Tibial nerve (tissue), 4 donors: ENCODE results near the gene POLA1. TPM values are rescaled to one million over a fixed set of nuclear protein-coding genes. Genes with fewer than 3 reads are reported as not detected.
"Not testable (repeated sequence)": the region's sequence is repeated elsewhere in the genome, so short reads cannot be mapped to it uniquely, and the experiment has no call there.

Source experiments
- DNase-seq, 2 donors: peaks; one replicate each; pipeline ENCODE4 v3.0.0-alpha.2; 2019; ENCODE audit warnings: low spot score in 2 of 2
- H3K27ac ChIP-seq, 4 donors: fragments of 200-600 bp; sonication (generic) in 3 of 4; one replicate each; pipeline ENCODE4 v1.5.1; 2017 to 2019; ENCODE audit warnings: mild to moderate bottlenecking in 1 of 4
- H3K27me3 ChIP-seq, 2 donors: fragments of 200-600 bp; sonication (generic) in 1 of 2; one replicate each; pipeline versions ENCODE4 v1.5.1 to v1.6.0; 2017 to 2019
- H3K36me3 ChIP-seq, 3 donors: fragments of 200-600 bp; sonication (generic); one replicate each; pipeline ENCODE4 v1.5.1; 2018 to 2019
- H3K4me1 ChIP-seq, 4 donors: fragments of 200-600 bp; sonication (generic) in 3 of 4; one replicate each; pipeline ENCODE4 v1.5.1; 2017 to 2019
- H3K4me3 ChIP-seq, 4 donors: fragments of 200-600 bp; sonication (generic) in 3 of 4; one replicate each; pipeline ENCODE4 v1.5.1; 2017 to 2019; ENCODE audit warnings: mild to moderate bottlenecking in 1 of 4, moderate library complexity in 1 of 4
- H3K9me3 ChIP-seq, 4 donors: fragments of 200-600 bp; sonication (generic) in 3 of 4; one replicate each; pipeline ENCODE4 v1.5.1; 2017 to 2019
- EP300 ChIP-seq, 2 donors: sonication (generic); formaldehyde crosslinking; IDR thresholded peaks; one replicate each; pipeline ENCODE4 v1.6.1; 2017; ENCODE audit warnings: antibody characterized with exemption in 2 of 2, mild to moderate bottlenecking in 1 of 2
- POLR2A ChIP-seq, 2 donors: fragments of 450-650 bp; IDR thresholded peaks; one replicate each; pipeline ENCODE4 v1.6.1; 2017; ENCODE audit warnings: antibody characterized with exemption in 2 of 2, mild to moderate bottlenecking in 2 of 2, moderate library complexity in 2 of 2
- WGBS, 2 donors: methylation state at CpG; one replicate each; pipeline ENCODE4 v1.1.5; 2018; 5-methylcytosine and 5-hydroxymethylcytosine counted together
- total RNA-seq, 4 donors: library from RNA; depleted of rRNA; stranded (reverse); fragments of >200 nt; gene quantifications; one replicate each; pipeline ENCODE4 v1.1.0, GENCODE V29; 2016
- TF ChIP-seq, protein P1 (sequence below), 5 experiments: fragments of 200-600 bp in 3 of 5; fragments of 450-650 bp in 2 of 5; sonication (generic) in 3 of 5; IDR thresholded peaks; one replicate each; pipeline ENCODE4 v1.5.1; 2016 to 2019; ENCODE audit warnings: antibody characterized with exemption in 5 of 5, mild to moderate bottlenecking in 3 of 5, moderate library complexity in 2 of 5

POLA1 gene
- total RNA-seq, 4 donors from 2014 or later = 8.6 to 27.8 (median 13.7) TPM

DNA sequence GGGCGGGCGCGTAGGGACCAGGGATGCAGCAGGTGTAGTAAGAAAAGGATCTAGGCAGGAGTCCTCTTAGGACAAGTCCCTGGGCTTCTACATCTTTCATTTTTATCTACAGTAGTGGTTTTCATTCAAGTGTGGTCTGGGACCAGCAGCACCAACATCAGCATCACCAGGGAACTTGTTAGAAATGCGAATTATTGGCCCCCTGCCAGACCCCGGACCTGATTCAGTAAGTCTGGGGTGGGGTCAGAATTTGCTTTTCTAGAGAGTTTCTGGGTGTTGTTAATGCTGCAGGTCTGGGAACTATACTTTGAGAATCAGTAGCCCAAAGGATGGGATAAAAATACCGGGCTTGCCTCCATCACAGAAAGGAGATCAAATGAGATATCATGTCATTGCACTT lies 45.2 kb upstream of the POLA1 start:
- no peak overlapping the region for H3K27ac ChIP-seq
- peaks cover 0 to 12% of the 10 kb centered on the region in 2 donors for H3K27me3 ChIP-seq
- DNase-seq = no peak
- H3K9me3 ChIP-seq = no peaks in the 10 kb centered on the region
- H3K4me1 ChIP-seq = peaks cover 0 to 6% (median 0%) of the 10 kb centered on the region in 4 donors
- WGBS, 2 donors = 74 to 83% methylated on average over 5 to 6 of the region's 6 CpGs
- no peak for TF ChIP-seq EP300 (IDR thresholded peaks at IDR 0.05)
- TF ChIP-seq, protein P1, sequence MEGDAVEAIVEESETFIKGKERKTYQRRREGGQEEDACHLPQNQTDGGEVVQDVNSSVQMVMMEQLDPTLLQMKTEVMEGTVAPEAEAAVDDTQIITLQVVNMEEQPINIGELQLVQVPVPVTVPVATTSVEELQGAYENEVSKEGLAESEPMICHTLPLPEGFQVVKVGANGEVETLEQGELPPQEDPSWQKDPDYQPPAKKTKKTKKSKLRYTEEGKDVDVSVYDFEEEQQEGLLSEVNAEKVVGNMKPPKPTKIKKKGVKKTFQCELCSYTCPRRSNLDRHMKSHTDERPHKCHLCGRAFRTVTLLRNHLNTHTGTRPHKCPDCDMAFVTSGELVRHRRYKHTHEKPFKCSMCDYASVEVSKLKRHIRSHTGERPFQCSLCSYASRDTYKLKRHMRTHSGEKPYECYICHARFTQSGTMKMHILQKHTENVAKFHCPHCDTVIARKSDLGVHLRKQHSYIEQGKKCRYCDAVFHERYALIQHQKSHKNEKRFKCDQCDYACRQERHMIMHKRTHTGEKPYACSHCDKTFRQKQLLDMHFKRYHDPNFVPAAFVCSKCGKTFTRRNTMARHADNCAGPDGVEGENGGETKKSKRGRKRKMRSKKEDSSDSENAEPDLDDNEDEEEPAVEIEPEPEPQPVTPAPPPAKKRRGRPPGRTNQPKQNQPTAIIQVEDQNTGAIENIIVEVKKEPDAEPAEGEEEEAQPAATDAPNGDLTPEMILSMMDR (IDR thresholded peaks at IDR 0.05) = no peak
- TF ChIP-seq POLR2A (IDR thresholded peaks at IDR 0.05) = no peak
- H3K36me3 ChIP-seq = no peaks in the 10 kb centered on the region
- no peak overlapping the region for H3K4me3 ChIP-seq

GRCh38 chrX:24651783-24652182 lies 41.9 kb upstream of the POLA1 start:
- no peaks in the 10 kb centered on the region for H3K9me3 ChIP-seq
- no peak for DNase-seq
- no peak overlapping the region for H3K27ac ChIP-seq
- H3K27me3 ChIP-seq = no peaks in the 10 kb centered on the region
- H3K36me3 ChIP-seq = no peaks in the 10 kb centered on the region
- WGBS, 2 donors = 84 to 93% methylated on average over 1 to 2 of the region's 2 CpGs
- TF ChIP-seq POLR2A (IDR thresholded peaks at IDR 0.05) = no peak
- no peak for TF ChIP-seq EP300 (IDR thresholded peaks at IDR 0.05)
- TF ChIP-seq, protein P1 (IDR thresholded peaks at IDR 0.05) = no peak
- no peak overlapping the region for H3K4me3 ChIP-seq
- peaks cover 0 to 6% (median 0%) of the 10 kb centered on the region in 4 donors for H3K4me1 ChIP-seq

DNA sequence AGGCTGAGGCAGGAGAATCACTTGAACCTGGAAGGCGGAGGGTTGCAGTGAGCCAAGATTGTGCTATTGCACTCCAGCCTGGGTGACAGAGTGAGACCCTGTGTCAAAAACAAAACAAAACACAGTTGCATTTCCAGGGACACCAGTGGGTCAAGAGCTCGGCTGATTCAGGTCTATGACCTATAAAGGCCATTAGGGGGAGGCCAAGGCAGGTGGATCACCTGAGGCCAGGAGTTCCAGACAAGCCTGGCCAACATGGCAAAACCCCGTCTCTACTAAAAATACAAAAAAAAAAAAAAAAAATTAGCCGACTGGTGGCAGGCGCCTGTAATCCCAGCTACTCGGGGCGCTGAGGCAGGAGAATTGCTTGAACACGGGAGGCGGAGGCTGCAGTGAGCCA lies 38.0 kb upstream of the POLA1 start:
- not testable (repeated sequence) for DNase-seq, H3K4me3 ChIP-seq, H3K4me1 ChIP-seq, H3K36me3 ChIP-seq, H3K27me3 ChIP-seq, H3K27ac ChIP-seq, H3K9me3 ChIP-seq
- 73 to 77% methylated on average over 9 of the region's 9 CpGs for WGBS, 2 donors

GRCh38 chrX:24657671-24658386 lies 35.9 kb upstream of the POLA1 start:
- no peaks in the 10 kb centered on the region for H3K27me3 ChIP-seq
- no peaks in the 10 kb centered on the region for H3K9me3 ChIP-seq
- no peaks in the 10 kb centered on the region for H3K36me3 ChIP-seq
- H3K4me3 ChIP-seq = no peak overlapping the region
- TF ChIP-seq EP300 (IDR thresholded peaks at IDR 0.05) = no peak
- TF ChIP-seq, protein P1 (IDR thresholded peaks at IDR 0.05) = no peak
- TF ChIP-seq POLR2A (IDR thresholded peaks at IDR 0.05) = no peak
- no peak for DNase-seq
- no peak overlapping the region for H3K27ac ChIP-seq
- 59 to 64% methylated on average over 6 of the region's 6 CpGs for whole genome bisulfite sequencing, 2 donors
- no peaks in the 10 kb centered on the region for H3K4me1 ChIP-seq

DNA sequence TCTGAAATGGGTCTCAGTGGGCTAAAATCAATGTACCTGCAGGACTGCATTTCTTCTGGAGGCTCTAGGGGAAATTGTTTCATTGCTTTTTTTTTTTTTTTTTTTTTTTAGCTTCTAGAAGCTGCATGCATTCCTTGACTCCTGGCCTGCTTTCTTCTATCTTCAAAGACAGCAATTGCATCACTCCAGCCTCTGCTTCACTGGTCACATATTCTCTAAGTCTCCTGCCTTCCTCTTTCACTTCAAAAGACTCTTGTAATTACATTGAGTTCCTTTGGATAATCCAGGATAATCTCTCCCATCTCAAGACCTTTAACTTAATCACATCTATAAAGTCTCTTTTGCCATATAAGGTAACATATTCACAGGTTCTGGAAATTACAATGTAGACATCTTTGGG lies 35.3 kb upstream of the POLA1 start:
- no peaks in the 10 kb centered on the region for H3K4me1 ChIP-seq
- H3K9me3 ChIP-seq = no peaks in the 10 kb centered on the region
- no peak overlapping the region for H3K4me3 ChIP-seq
- H3K36me3 ChIP-seq = no peaks in the 10 kb centered on the region
- no peak for DNase-seq
- no peaks in the 10 kb centered on the region for H3K27me3 ChIP-seq
- TF ChIP-seq EP300 (IDR thresholded peaks at IDR 0.05) (no peak), POLR2A (IDR thresholded peaks at IDR 0.05) (no peak)
- TF ChIP-seq, protein P1 (IDR thresholded peaks at IDR 0.05) = no peak
- H3K27ac ChIP-seq = no peak overlapping the region
